ENCODE results near the gene KCMF1. TPM values are rescaled to one million over a fixed set of nuclear protein-coding genes. Genes with fewer than 3 reads are reported as not detected.

Gene KCMF1
- total and polyA plus RNA-seq, 10 of the 15 experiments (the other 5 are each of a cell fraction or from before 2014, with no cell fraction given): 8.4 to 124 (median 43.0) TPM

GRCh38 chr2:84946204-84947009 is 24.6 kb upstream of the KCMF1 start (continued):
- TF ChIP-seq ZNF274 (IDR thresholded peaks at IDR 0.05; ENCODE audit: insufficient read depth, insufficient read length) (no peak), USF1 (IDR thresholded peaks at IDR 0.05; ENCODE audit: borderline replicate concordance, extremely low read length, insufficient read depth, low read depth, low read length) (no peak), CUX1 (IDR thresholded peaks at IDR 0.05; ENCODE audit: insufficient replicate concordance, low read depth, low read length) (no peak), ZZZ3 (IDR thresholded peaks at IDR 0.05; ENCODE audit: control insufficient read depth, insufficient read length, low read depth) (no peak), SUZ12 (IDR thresholded peaks at IDR 0.05; ENCODE audit: unreplicated experiment) (no peak), SREBF1 (IDR thresholded peaks at IDR 0.05; ENCODE audit: low read length) (no peak), RUNX3 (IDR thresholded peaks at IDR 0.05; ENCODE audit: low read length) (peak; percentile 66), BACH1 (IDR thresholded peaks at IDR 0.05; ENCODE audit: borderline replicate concordance) (no peak), DPF2 (IDR thresholded peaks at IDR 0.05) (peak; percentile 61), POLR2AphosphoS5 (IDR thresholded peaks at IDR 0.05; ENCODE audit: low read length) (peak; percentile 90), POLR2AphosphoS2 (IDR thresholded peaks at IDR 0.05; ENCODE audit: low read depth, low read length) (no peak), NBN (IDR thresholded peaks at IDR 0.05) (peak; percentile 96), BCL11A (IDR thresholded peaks at IDR 0.05; ENCODE audit: low read depth, low read length) (no peak), MYB (IDR thresholded peaks at IDR 0.05; ENCODE audit: borderline replicate concordance, low read depth, low read length) (no peak), ZNF24 (IDR thresholded peaks at IDR 0.05) (no peak), NR2C2 (IDR thresholded peaks at IDR 0.05; ENCODE audit: borderline replicate concordance, control insufficient read depth, insufficient read length, low read depth) (no peak), STAT1 (conservative IDR thresholded peaks at IDR 0.05) (no peak), SMC3 (IDR thresholded peaks at IDR 0.05; ENCODE audit: borderline replicate concordance, low read length) (peak; percentile 23; the same call in 1 of the 2 replicates)
- TF ChIP-seq, protein P1, sequence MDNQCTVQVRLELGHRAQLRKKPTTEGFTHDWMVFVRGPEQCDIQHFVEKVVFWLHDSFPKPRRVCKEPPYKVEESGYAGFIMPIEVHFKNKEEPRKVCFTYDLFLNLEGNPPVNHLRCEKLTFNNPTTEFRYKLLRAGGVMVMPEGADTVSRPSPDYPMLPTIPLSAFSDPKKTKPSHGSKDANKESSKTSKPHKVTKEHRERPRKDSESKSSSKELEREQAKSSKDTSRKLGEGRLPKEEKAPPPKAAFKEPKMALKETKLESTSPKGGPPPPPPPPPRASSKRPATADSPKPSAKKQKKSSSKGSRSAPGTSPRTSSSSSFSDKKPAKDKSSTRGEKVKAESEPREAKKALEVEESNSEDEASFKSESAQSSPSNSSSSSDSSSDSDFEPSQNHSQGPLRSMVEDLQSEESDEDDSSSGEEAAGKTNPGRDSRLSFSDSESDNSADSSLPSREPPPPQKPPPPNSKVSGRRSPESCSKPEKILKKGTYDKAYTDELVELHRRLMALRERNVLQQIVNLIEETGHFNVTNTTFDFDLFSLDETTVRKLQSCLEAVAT (IDR thresholded peaks at IDR 0.05): peak; percentile 19; the same call in 1 of the 2 replicates
- TF ChIP-seq, protein P2, sequence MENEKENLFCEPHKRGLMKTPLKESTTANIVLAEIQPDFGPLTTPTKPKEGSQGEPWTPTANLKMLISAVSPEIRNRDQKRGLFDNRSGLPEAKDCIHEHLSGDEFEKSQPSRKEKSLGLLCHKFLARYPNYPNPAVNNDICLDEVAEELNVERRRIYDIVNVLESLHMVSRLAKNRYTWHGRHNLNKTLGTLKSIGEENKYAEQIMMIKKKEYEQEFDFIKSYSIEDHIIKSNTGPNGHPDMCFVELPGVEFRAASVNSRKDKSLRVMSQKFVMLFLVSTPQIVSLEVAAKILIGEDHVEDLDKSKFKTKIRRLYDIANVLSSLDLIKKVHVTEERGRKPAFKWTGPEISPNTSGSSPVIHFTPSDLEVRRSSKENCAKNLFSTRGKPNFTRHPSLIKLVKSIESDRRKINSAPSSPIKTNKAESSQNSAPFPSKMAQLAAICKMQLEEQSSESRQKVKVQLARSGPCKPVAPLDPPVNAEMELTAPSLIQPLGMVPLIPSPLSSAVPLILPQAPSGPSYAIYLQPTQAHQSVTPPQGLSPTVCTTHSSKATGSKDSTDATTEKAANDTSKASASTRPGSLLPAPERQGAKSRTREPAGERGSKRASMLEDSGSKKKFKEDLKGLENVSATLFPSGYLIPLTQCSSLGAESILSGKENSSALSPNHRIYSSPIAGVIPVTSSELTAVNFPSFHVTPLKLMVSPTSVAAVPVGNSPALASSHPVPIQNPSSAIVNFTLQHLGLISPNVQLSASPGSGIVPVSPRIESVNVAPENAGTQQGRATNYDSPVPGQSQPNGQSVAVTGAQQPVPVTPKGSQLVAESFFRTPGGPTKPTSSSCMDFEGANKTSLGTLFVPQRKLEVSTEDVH (IDR thresholded peaks at IDR 0.05; ENCODE audit: low read depth, partially characterized antibody): no peak
